SK-N-SH treated with all-trans-retinoic acid at 6 μM for 48 hours (cell line): ENCODE measurements around the gene RNF166.

ENCODE experiments used
- ARNTL ChIP-seq: fragments of 450-650 bp; formaldehyde crosslinking; IDR thresholded peaks from 2 replicates; pipeline ENCODE4 v1.5.0; 2020; ENCODE audit warnings: low read depth, mild to moderate bottlenecking, moderate library complexity, borderline replicate concordance
- CREB5 ChIP-seq: fragments of 250-450 bp; sonication (Bioruptor Pico); IDR thresholded peaks from 2 replicates; pipeline ENCODE4 v1.5.1; 2020; ENCODE audit warnings: low read depth, mild to moderate bottlenecking, moderate library complexity
- PATZ1 ChIP-seq: fragments of 250-450 bp; sonication (Bioruptor Pico); IDR thresholded peaks from 2 replicates; pipeline ENCODE4 v1.8.0; 2020; ENCODE audit warnings: mild to moderate bottlenecking, moderate library complexity, borderline replicate concordance
- PPARA ChIP-seq: fragments of 250-450 bp; sonication (Bioruptor Pico); IDR thresholded peaks from 2 replicates; pipeline ENCODE4 v1.5.0; 2020; ENCODE audit warnings: mild to moderate bottlenecking, borderline replicate concordance
- RARB ChIP-seq: fragments of 250-450 bp; sonication (Bioruptor Pico); IDR thresholded peaks from 2 replicates; pipeline ENCODE4 v1.8.0; 2021; ENCODE audit warnings: mild to moderate bottlenecking, moderate library complexity
- ZFP3 ChIP-seq: fragments of 250-450 bp; sonication (Bioruptor Pico); IDR thresholded peaks from 2 replicates; pipeline ENCODE4 v1.5.0; 2020; ENCODE audit warnings: mild to moderate bottlenecking, moderate library complexity
- ZFP30 ChIP-seq: fragments of 450-650 bp; formaldehyde crosslinking; IDR thresholded peaks from 2 replicates; pipeline ENCODE4 v1.5.0; 2022; ENCODE audit warnings: mild to moderate bottlenecking, moderate library complexity
- ZNF8 ChIP-seq: fragments of 450-650 bp; formaldehyde crosslinking; IDR thresholded peaks from 2 replicates; pipeline ENCODE4 v1.5.0; 2020; ENCODE audit warnings: mild to moderate bottlenecking, moderate library complexity

GRCh38 chr16:88691924-88692560, 14.2 kb downstream of the RNF166 start:
- no peak for TF ChIP-seq ZFP3 (CRISPR knock-in tag)
- TF ChIP-seq PPARA (CRISPR knock-in tag): no peak
- no peak for TF ChIP-seq PATZ1 (CRISPR knock-in tag)
- no peak for TF ChIP-seq RARB (CRISPR knock-in tag)
- no peak for TF ChIP-seq ARNTL (CRISPR knock-in tag)
- TF ChIP-seq ZNF8 (CRISPR knock-in tag): no peak
- no peak for TF ChIP-seq CREB5 (CRISPR knock-in tag)
- no peak for TF ChIP-seq ZFP30 (CRISPR knock-in tag)
